Activated CD4-positive, alpha-beta T cell treated with anti-CD3 and anti-CD28 coated beads, Interleukin-2, amount 50 U/mL, for 24 hours (primary cell): ENCODE data around the gene FBF1.
"Not testable (repeated sequence)": the region's sequence is repeated elsewhere in the genome, so short reads cannot be mapped to it uniquely, and the experiment has no call there.

Experiments
- DNase-seq, 2 donors: peaks; one replicate each; pipeline ENCODE4 v3.0.0-alpha.2; 2020; ENCODE audit warnings: low read depth in 1 of 2, low spot score in 1 of 2

FBF1 gene, protein sequence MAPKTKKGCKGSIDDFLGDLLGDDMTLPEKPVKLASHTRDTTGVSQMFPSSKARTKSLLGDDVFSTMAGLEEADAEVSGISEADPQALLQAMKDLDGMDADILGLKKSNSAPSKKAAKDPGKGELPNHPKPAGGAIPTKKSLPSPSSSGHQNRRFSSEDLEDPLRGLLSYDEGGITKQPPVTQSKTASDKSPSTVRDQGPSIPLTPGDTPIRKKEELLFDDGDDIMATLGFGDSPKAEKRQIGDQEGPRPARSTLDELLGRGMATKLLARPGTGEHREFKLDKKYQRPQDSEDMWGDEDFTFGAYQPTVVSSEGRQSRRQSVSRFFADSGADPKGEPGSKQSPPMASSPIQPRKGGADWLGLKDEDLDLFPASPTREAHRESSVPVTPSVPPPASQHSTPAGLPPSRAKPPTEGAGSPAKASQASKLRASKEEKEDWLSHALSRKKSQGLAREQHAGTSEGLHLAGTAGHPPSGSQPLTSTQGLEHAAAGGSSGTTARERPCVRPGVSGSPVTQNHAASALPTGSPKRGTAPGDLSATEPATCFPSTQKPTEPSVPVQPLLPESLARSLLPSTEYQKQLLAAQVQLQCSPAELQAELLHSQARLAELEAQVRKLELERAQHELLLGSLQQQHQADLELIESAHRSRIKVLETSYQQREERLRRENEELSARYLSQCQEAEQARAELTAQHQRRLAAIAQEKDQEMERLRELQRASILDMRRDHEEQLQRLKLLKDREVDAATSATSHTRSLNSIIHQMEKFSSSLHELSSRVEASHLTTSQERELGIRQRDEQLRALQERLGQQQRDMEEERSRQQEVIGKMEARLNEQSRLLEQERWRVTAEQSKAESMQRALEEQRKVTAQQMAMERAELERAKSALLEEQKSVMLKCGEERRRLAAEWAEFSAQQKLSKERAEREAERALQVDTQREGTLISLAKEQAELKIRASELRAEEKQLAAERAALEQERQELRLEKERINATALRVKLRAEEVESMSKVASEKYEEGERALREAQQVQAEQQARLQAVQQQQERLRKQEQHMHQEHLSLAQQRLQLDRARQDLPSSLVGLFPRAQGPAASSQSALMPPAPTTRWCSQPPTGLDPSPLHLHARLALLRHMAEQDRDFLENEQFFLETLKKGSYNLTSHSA

GRCh38 chr17:75940727-75941441 is at the start of gene FBF1:
FBF1 (minus strand) TSS chr17:75941042; CDS start chr17:75938149, 2,893 bp downstream.
- DNase-seq, result peak; percentile 72 to 86

DNA sequence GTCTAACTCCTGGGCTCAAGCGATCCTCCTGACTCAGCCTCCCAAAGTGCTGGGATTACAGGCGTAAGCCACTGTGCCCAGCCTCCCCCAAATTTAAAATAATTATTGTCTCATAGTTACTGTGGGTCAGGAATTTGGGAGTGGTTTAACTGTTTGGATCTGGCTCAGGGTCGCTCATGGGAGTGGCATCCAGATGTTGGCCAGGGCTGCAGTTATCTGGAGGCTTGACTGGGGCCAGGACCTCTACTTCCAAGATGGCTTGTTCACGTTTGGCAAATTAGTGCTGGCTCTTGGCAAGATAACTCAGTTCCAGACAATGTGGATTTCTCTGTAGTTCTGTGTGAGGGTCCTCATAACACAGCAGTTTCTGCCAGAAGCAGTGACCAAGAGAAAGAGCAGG is 46.2 kb upstream of the FBF1 start:
- DNase-seq, result no peak

DNA sequence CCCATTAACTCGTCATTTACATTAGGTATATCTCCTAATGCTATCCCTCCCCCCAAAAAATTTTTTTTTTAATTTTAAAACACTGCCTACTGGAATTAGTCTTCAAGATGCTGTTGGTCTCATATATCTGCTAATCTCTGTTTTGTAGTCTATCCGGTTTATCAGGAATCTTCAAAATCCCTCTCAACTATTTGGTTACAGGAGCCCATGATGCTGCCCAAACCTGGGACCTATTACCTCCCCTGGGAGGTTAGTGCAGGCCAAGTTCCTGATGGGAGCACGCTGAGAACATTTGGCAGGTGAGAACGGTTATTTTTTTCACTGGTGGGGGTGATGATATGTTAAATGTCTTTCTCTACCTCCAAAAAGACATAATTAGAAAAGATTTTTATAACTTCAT is 45.1 kb upstream of the FBF1 start:
- no peak for DNase-seq

DNA sequence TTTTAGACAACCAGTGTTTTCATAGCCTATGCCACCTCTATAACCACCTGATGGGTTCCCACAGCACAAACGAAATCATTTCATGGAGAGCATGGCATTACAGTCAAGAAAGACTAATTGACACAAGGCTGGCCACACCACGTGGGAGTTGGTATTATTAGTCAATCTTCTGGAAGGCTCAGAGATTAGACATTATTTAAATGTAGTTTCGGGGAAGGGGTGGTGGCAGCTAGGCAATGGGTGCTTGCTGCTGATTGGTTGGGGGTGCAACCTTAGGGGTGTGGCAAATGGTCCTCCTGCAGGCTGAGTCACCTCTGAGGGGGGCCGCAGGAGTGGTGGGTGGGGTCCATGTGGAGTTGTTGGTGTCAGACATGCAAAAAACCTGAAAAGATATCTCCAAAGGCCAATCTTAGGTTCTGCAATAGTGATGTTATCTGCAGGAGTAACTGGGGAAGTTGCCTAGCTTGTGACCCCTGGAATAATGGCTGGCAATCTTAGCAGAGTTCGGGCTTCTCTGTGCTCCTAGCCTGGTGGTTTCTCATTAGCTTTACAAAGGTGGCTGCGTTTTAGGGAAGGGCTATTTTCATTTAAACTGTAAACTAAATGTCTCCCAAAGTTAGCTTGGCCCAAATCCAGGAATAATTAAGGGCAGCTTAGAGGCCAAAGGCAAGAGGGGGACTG is 42.8 kb upstream of the FBF1 start:
- no peak for DNase-seq

GRCh38 chr17:75981019-75981615 is 40.3 kb upstream of the FBF1 start:
- DNase-seq, result no peak

DNA sequence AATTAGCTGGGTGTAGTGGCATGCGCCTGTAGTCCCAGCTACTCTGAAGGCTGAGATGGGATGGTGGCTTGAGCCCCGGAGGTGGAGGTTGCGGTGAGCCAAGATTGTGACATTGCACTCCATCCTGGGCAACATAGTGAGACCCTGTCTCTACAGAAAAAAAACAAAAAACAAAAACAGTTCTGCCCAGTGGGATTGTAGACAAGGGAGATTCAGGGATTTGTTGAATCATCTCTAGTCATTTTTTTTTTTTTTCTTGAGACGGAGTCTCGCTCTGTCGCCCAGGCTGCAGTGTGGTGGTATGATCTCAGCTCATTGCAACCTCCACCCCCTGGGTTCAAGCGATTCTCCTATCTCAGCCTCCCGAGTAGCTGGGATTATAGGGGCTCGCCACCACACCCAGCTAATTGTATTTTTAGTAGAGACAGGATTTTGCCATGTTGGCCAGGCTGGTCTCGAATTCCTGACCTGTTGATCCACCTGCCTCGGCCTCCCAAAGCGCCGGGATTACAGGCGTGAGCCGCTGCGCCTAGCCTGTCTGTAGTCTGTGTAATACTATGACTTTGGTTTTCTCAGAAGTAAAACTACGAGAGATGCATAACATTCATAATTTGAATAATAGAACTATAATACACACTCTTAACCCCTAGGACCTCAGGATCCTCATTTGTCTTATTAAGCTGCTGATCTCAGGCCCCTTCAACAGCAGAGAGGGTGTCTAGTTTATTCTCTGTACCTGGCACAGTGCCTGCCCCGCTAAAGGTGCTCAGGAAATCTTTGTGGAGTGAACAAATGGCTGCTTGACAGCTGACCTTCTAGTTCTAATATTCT is 39.6 kb upstream of the FBF1 start:
- DNase-seq, result no peak

GRCh38 chr17:75979705-75980187 is 38.9 kb upstream of the FBF1 start:
- no peak for DNase-seq

- peak; percentile 87 to 95 for DNase-seq
Measured at GRCh38 chr17:75978938-75979704, 38.3 kb upstream of the FBF1 start, which contains the start of the genes ACOX1 and TEN1. ACOX1 (minus strand) TSS chr17:75979166; CDS start chr17:75979073, 93 bp downstream. TEN1 (plus strand) TSS chr17:75979240; CDS start chr17:75986193, 6,953 bp downstream.

DNA sequence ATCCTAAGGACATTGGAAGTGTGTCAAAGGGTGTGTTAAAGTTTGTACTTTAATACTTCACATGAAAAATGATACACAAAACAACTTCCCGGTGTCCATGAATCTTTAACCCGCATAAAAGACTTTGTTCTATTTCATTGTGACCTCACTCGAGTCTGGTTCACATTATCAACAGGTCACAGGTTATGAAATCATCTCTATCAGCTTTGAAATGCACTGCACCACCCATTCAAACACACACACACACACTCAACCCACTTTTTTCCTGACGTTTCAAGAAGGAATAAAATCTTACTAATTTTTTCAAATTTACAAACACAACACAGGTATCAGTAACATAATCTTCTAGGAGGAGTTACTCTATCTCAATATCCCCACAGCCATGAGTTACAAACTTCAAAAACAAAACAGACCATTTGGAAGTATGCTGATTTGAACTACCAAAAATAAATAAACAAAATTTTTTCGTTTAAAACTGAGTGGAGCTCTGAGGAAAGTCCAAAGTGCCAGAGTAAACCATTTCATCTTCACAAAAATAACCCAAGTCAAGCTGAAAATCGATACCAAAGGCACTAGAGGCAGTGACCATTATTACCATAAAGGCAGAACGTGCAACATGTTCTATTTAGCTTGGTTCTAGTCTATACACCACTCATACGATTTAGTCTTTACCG is 35.5 kb upstream of the FBF1 start:
- no peak for DNase-seq

GRCh38 chr17:75975757-75976174 is 34.9 kb upstream of the FBF1 start:
- no peak for DNase-seq

DNA sequence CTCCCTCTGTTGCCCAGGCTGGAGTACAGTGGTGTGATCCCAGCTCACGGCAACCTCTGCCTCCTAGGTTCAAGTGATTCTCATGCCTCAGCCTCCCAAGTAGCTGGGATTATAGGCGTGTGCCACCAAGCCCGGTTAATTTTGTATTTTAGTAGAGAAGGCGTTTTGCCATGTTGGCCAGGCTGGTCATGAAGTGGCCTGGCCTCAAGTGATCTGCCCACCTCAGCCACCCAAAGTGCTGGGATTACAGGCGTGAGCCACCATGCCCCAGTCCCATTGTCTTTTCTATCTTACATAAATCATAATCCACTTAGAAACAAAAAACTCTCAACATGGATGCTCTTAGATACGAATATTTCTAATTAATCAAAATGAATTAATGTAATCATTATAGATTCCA is 34.3 kb upstream of the FBF1 start:
- not testable (repeated sequence) for DNase-seq

DNA sequence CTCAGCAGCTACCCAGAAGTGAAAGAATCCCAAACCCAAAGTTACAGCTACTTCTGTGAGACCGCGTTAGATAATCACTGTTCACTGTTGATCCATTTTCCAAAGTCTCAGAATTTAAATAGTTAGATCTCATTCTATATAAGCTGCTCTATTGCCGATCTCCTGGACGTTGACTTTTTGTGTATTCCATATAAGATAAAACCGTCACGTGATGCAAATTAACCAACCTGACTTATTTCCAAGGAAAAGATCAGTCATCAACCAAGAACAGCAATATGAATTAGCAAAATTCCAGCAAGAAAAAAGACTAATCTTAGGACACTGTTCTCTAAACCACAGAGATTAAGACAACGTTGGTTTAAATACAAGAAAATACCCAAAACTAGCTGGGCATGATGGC is 29.8 kb upstream of the FBF1 start:
- no peak for DNase-seq

GRCh38 chr17:75970011-75970523 is 29.2 kb upstream of the FBF1 start:
- no peak for DNase-seq

GRCh38 chr17:75969044-75969443 is 28.2 kb upstream of the FBF1 start:
- DNase-seq, result not testable (repeated sequence)

DNA sequence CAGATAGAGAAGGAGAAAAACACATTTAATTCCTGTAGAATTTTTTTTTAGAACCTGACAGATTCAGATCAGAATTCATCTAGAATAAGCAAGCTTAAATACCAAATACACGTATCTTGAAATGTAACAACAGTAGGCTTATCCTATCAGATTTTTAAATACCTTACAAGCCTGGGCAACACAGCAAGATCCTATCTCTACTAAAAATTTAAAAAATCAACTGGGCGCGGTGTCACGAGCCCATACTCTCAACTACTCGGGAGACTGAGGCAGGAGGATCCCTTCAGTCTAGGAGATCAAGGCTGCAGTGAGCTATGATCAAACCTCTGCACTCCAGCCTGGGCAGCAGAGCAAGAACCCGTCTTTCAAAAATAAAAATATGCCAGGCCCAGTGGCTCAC is 24.6 kb upstream of the FBF1 start:
- DNase-seq, result no peak

DNA sequence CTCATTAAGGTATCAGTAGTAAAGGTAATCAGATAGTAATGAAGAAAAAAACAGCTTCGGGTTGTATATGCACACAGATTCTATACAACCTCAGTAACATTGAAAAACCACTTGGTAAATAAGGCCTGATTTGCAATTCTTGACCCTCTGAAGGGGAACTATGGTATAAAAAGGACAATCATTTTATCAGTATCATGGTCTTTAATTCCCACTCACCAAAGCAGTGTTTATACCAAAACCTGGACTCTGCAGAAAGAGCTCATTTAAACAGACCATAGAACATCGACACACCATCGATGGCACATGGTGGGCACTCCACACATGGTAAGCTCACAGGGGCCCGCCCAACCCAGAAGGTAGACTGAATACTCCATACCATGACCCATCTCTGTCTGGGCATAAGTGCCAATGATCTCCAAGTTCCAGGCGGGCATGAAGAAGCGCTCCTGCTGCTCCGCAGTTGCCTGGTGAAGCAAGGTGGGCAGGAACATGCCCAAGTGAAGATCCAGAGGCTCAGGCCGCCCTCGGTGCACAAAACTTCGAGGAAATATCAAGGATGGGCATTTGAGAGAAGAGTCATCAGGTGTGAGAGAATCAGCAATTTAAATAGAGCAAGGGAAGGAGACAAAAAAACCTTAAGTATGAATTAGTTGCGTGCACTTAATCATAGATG is 19.1 kb upstream of the FBF1 start:
- no peak for DNase-seq
